SKM-1 (cell line): ENCODE measurements around the gene PREB.

Source experiments
- DNase-seq: peaks from one replicate; lab custom pipeline; 2025; ENCODE audit not compliant: unreplicated experiment; lab: John Stamatoyannopoulos, UW

The PREB gene

GRCh38 chr2:27083410-27084296 lies 50.8 kb downstream of the PREB start:
- DNase-seq: no peak

- no peak for DNase-seq
Measured at GRCh38 chr2:27082773-27083409, 51.5 kb downstream of the PREB start.

GRCh38 chr2:27081984-27082772 lies 52.3 kb downstream of the PREB start:
- DNase-seq: no peak
